ENCODE results near the gene TLE4.

Gene TLE4

GRCh38 chr9:79764374-79764773 is 192.6 kb downstream of the TLE4 start:
- in situ Hi-C loops (cut with MboI; ENCODE audit: low pct_unique_long_range_greater_than_20kb, low sequenced_read_pairs, unreplicated experiment): no loop called here
- DNase-seq (ENCODE audit: low spot score): no peak

GRCh38 chr9:79765466-79765865 is 193.7 kb downstream of the TLE4 start:
- TF ChIP-seq CTCF (IDR thresholded peaks at IDR 0.05; ENCODE audit: extremely low read depth, insufficient read depth, missing control alignments): no peak
- in situ Hi-C loops (cut with MboI; ENCODE audit: low pct_unique_long_range_greater_than_20kb, low sequenced_read_pairs, unreplicated experiment): no loop called here
- no peak for DNase-seq (ENCODE audit: low spot score)

More at GRCh38 chr9:79764374-79764773, 192.6 kb downstream of the TLE4 start:
- TF ChIP-seq CTCF (IDR thresholded peaks at IDR 0.05; ENCODE audit: extremely low read depth, insufficient read depth, missing control alignments): no peak

- no peak for DNase-seq (ENCODE audit: low spot score)
- no peak for TF ChIP-seq CTCF (IDR thresholded peaks at IDR 0.05; ENCODE audit: extremely low read depth, insufficient read depth, missing control alignments)
- in situ Hi-C loops (cut with MboI; ENCODE audit: low pct_unique_long_range_greater_than_20kb, low sequenced_read_pairs, unreplicated experiment): no loop called here
Observed at GRCh38 chr9:79766091-79766490, 194.3 kb downstream of the TLE4 start.

GRCh38 chr9:79768194-79768593 is 196.4 kb downstream of the TLE4 start:
- DNase-seq (ENCODE audit: low spot score): no peak
- in situ Hi-C loops (cut with MboI; ENCODE audit: low pct_unique_long_range_greater_than_20kb, low sequenced_read_pairs, unreplicated experiment): no loop called here
- no peak for TF ChIP-seq CTCF (IDR thresholded peaks at IDR 0.05; ENCODE audit: extremely low read depth, insufficient read depth, missing control alignments)

- in situ Hi-C loops (cut with MboI; ENCODE audit: low pct_unique_long_range_greater_than_20kb, low sequenced_read_pairs, unreplicated experiment): no loop called here
- no peak for DNase-seq (ENCODE audit: low spot score)
- TF ChIP-seq CTCF (IDR thresholded peaks at IDR 0.05; ENCODE audit: extremely low read depth, insufficient read depth, missing control alignments): no peak
Observed at GRCh38 chr9:79769476-79770275, 197.9 kb downstream of the TLE4 start.

GRCh38 chr9:79774356-79774755 is 202.6 kb downstream of the TLE4 start:
- in situ Hi-C loops (cut with MboI; ENCODE audit: low pct_unique_long_range_greater_than_20kb, low sequenced_read_pairs, unreplicated experiment): no loop called here
- TF ChIP-seq CTCF (IDR thresholded peaks at IDR 0.05; ENCODE audit: extremely low read depth, insufficient read depth, missing control alignments): no peak

More at GRCh38 chr9:79774356-79774755, 202.6 kb downstream of the TLE4 start:
- no peak for DNase-seq (ENCODE audit: low spot score)
